ENCODE measurements around the gene GRB10.

GRB10 gene

DNA sequence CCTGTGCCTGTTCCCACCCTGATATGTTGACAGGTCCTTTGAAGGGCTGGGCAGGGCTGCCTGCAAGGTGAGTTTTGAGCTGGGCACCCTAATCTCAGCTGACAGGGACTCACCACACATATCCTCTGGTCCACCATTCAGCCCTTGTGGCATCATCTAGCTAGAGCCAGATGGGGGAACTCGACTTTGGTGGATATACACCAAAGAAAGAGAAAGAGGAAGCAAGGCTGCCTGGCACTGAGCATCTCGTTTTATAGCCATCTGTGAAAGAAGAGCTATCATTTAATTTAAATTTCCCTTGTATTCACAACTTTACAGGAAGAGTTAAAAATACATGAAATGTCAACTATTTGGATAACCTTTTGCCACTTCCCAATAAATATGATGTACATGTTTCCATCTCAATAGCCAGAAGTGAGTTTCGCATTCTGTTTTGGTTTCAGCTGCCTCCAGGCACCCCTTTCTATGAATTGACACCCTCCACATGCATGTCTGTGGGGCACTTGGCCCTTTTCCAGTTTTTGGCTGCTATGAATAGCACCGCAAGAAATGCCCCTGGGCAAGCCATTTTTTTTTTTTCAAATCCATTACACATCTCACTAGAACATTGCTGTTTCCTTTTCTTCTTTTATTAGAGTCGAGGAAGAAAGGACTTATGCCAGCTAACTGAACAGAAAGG is 22.9 kb upstream of the GRB10 start:
- no peak for FAIRE-seq
- no peak for TF ChIP-seq CTCF (IDR thresholded peaks at IDR 0.05; ENCODE audit: insufficient read depth, missing control alignments)
- DNase-seq (ENCODE audit: insufficient read length, low spot score), result no peak

DNA sequence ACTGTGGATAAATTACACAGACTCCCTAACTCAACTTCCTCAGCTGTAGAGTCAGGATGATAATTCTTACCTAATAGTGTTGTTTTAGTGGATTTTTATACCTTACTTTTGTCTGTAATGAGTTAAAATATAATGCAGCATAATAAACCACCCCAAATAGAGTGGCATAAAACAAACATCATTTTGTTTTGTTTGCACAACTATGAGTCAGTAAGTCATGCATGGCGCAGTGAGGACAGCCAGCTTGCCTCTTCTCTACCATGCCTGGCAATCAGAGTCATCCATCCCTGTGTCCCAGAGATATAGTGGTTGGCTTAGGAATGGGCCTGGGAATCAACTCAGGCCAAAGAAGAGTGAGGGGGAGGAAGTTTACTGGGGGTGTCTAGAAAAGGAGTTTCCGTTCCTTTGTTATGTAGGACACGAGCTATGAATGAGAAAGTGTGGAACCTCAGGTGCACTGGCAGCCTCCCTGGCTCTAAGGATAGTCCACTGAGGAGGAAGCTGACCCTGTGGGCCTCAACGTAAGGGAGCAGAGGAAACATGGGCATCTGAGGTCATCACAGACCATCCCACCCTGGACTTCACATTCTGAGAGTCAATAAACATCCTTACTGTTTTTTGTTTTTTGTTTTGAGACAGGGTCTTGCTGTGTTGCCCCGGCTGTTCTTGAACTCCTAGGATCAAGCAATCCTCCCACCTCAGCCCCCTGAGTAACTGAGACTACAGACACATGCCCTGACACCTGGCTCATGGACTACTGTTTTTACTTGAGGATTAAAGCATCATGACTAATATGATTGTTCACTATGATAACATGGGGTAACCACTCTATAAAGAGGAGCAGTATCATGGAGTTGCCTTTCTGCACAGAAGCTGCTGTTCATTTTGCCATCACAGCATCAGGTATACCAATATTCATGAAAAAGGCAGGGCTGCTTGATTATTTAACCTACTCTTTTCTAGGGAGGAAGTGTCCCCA is 21.0 kb upstream of the GRB10 start:
- DNase-seq (ENCODE audit: insufficient read length, low spot score) (no peak), FAIRE-seq (no peak)
- no peak for TF ChIP-seq CTCF (IDR thresholded peaks at IDR 0.05; ENCODE audit: insufficient read depth, missing control alignments)

- no peak for TF ChIP-seq CTCF (IDR thresholded peaks at IDR 0.05; ENCODE audit: insufficient read depth, missing control alignments)
- FAIRE-seq (no peak), DNase-seq (ENCODE audit: insufficient read length, low spot score) (no peak)
Observed at GRCh38 chr7:50801907-50802306, 19.2 kb upstream of the GRB10 start.

DNA sequence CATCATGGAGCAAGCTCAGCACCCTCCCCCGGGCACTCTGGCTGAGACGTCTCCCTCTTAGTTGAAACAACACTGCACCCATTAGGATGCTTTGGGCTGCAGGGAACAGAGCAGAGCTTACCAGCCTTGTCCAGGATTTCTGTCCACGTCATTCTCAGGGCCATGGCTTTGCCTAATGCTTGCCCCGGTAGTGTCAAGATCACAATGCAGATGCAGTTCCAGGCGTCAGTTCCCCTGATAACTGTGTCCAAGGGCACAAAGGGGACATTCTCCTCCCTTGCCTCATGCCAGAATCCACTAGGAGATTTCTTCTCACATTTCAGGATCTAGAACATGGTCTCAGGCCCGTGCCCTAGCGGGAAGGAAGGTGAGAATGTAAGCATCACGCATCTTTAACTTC is 17.2 kb upstream of the GRB10 start:
- no peak for TF ChIP-seq CTCF (IDR thresholded peaks at IDR 0.05; ENCODE audit: insufficient read depth, missing control alignments)
- FAIRE-seq, result no peak
- no peak for DNase-seq (ENCODE audit: insufficient read length, low spot score)

DNA sequence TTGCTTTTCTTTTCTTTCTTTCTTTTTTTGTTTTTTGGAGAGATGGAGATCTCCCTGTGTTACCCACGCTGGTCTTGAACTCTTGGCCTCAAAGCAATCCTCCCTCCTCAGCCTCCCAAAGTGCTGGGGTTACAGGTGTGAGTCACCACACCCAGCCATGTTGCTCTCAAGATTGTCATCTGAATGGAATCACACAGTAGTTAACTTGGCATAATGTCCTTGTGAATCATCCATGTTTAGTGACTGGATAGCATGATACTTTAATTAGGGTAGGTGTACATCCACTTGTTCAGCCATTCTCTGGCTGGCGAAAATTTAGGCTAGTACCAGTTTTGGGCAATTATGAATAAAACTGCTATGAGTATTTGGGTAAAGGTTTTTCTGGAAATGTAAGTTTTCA is 15.4 kb upstream of the GRB10 start:
- DNase-seq (ENCODE audit: insufficient read length, low spot score), result no peak
- FAIRE-seq, result no peak
- TF ChIP-seq CTCF (IDR thresholded peaks at IDR 0.05; ENCODE audit: insufficient read depth, missing control alignments), result no peak

- TF ChIP-seq CTCF (IDR thresholded peaks at IDR 0.05; ENCODE audit: insufficient read depth, missing control alignments), result peak; percentile 19
- FAIRE-seq, result no peak
- DNase-seq (ENCODE audit: insufficient read length, low spot score), result no peak
Observed at GRCh38 chr7:50795831-50796230, 13.1 kb upstream of the GRB10 start.

GRCh38 chr7:50795253-50795652 is 12.6 kb upstream of the GRB10 start:
- DNase-seq (ENCODE audit: insufficient read length, low spot score) (no peak), FAIRE-seq (no peak)
- no peak for TF ChIP-seq CTCF (IDR thresholded peaks at IDR 0.05; ENCODE audit: insufficient read depth, missing control alignments)

Measured in D721Med (cell line).